Fibroblast of skin of scalp (primary cell): Measurements from ENCODE around the gene SCLT1.
A peak's percentile ranks its signal among the peaks of the same experiment; 100 is the strongest.

Experiments used
- DNase-seq: peaks from one replicate; pipeline ENCODE4 v3.0.0-alpha.2; 2013

SCLT1 gene

DNA sequence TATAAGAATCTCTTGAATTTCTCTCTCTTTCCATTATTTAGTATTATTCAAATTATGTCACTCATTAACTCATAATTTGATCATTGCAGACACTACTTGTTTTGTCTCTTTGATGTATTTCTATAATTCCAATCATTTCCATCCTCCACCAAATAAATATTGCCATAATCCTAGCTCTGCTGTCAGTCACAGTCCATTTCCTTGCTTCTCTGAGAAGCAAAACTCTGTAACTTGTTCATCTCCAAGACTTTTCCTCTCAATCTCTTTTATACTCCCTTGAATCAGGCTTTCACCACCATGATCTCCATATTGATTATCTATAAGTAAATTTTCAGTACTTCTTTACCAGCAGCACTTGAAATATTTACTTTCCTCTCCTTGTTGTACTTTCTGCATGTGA is 135.9 kb downstream of the SCLT1 start:
- DNase-seq = no peak

GRCh38 chr4:128955751-128956150 is 137.6 kb downstream of the SCLT1 start:
- no peak for DNase-seq

DNA sequence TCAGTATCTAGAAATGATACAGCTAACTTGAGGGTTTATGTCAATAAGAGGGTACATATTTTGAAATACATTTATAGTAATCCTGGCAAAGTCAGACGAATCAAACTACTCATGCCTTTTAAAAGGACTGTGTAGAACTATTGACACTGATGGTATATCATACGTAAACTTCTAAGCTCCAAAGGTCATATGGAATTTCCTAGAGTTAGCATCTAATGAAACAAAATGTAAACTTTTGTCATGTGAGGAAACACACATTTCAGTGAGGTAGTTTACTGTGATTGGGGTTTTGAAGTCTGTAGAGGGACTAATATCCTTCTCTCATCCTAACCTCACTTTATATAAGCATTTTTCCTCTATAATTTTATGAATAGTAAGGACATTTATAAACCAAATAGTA is 138.4 kb downstream of the SCLT1 start:
- DNase-seq = no peak

DNA sequence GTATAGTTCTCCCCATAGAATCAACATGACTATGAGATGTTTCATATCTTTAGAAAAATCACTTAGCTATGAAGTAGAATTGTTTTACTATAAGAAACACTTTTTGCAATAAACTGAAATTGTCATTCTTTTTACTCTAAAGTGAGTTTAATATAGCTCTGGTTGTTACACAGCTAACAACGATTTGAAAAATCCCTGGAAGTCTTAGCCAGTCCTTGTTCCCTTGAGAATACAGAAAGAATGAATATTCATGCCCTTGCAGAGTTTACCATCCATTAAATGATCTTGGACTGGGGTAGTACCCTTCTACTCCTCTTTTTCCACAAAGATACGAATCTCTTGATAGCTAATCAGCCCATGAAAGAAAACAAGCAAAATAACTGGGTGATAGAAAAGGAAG is 142.0 kb downstream of the SCLT1 start:
- peak; percentile 38 for DNase-seq

DNA sequence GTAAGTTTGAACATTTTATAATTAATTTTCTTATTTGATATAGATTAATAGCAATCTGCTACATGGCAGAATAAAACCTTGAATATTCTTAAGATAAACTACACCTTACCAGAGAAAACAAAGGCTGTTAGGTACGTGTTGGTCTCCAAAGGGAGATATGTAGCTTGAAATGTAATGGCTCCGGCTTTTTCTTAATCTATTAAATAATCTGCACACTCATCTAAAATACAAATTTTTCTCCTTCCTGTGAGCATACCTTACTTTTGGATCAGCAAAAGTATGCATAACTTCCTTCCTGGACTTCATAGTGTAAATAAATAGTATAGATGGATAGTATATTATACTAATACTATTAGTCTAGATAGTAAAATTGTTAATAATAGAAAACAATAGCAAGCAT is 142.5 kb downstream of the SCLT1 start:
- DNase-seq = no peak

DNA sequence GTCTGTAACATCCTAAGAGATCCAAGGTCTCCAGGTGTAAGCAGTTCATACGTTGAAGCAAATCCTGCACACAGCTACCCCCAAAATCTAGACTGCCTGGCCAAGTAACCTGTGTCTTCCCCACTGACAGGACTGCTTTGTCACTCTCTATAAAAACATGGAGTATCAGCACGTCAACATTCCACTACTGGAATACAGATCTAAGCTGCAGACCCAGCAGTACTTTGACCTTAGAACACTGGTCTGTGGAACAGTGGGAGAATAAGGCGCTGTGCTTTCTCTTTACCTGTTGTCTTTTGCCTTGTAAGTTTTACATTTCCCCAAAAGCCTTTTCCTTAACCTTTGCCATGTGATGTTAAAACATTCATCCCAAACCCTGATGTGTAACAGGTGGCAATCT is 146.4 kb downstream of the SCLT1 start:
- no peak for DNase-seq

DNA sequence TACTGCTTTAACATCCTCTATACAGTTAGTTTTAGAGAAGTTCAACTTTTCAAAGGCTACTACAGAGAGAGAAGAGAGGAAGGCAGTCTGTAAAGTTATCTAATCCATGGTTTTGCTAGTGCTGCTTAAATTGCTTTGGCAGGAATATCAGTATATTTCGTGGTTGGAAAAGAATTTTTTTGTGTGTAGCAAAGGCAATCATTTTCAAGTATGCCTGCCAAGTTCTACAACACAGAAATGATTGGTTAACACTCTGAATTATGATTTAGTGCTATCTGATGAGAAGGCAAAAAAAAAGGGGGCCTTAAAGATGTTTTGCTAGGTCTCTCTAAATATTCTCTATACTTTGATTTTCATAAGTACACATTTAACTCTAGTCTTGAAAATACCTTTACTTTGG is 150.7 kb downstream of the SCLT1 start:
- peak; percentile 29 for DNase-seq

- DNase-seq = peak; percentile 33
These were observed 152.4 kb downstream of the SCLT1 start for GRCh38 chr4:128940971-128941370.

GRCh38 chr4:128930051-128930450 is 163.3 kb downstream of the SCLT1 start:
- DNase-seq = no peak

DNA sequence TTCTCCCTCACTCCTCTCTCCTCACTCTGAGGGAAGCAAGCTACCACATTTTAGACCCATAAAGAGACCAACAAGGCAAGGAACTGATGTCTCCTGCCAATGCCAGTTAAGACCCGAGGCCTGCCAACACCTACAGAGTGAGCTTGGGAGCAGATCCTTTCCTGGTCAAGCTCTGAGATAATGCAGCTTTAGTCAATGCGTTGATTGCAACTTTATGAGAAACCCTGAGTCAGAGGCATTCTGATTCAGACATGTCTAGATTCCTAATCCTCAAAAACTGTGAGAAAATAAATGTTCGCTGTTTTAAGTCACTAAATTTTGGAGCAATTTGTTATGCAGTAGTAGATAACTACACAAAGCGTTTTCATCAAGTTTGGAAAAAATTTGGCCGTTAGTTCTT is 168.4 kb downstream of the SCLT1 start:
- peak; percentile 3 for DNase-seq

DNA sequence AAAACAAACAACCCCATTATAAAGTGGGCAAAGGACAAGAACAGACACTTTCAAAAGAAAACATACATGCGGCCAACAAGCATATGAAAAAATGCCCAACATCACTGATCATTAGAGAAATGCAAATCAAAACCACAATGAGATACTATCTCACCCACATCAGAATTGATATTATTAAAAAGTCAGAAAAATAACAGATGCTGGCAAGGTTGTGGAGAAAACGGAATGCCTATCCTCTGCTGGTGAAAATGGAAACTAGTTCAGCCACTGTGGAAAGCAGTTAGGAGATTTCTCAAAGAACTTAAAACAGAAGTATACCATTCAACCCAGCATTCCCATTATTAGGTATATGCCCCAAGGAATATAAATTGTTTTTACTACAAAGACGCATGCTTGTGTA is 171.4 kb downstream of the SCLT1 start:
- DNase-seq = no peak

- no peak for DNase-seq
These were observed 175.6 kb downstream of the SCLT1 start for GRCh38 chr4:128917781-128918180.

DNA sequence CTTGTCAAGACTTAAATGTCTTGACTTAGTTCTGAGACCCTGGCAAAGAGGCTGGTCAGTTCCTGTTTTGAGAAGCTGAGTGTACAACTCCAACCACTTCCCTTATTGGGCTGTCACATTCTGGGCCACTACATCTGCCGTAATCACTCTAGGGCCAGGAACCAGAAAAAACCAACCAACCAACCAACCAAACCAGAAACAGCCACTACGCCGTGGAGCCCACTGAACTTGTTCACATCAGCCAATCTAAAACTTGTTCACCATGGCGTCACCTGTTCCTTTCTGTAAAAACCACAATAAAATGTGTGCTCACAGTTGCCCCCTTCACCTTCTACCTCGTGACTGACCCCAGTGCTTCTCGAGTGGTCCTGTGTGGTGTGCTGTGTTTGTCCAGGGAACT is 176.5 kb downstream of the SCLT1 start:
- no peak for DNase-seq

DNA sequence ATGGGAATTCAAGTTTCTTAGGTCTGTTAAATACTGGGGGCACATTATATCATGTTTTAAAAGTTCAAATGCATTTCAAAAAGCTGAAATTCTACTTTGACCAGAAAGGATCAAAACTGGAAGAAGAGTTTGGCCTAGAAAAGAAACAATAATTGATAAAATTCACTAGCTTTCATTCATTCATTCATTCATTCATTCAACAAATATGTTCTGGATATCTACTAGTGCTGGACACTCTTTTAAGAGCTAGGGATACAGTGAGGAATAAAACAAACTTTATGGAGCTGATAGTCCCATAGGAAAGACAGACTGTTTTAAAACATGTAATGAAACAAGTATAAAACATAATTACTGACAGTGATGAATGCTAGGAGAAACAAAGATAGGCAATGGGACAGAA is 177.8 kb downstream of the SCLT1 start:
- no peak for DNase-seq

GRCh38 chr4:128913228-128913627 is 180.1 kb downstream of the SCLT1 start:
- DNase-seq = no peak

- no peak for DNase-seq
These were observed 184.6 kb downstream of the SCLT1 start for GRCh38 chr4:128908735-128909134.

DNA sequence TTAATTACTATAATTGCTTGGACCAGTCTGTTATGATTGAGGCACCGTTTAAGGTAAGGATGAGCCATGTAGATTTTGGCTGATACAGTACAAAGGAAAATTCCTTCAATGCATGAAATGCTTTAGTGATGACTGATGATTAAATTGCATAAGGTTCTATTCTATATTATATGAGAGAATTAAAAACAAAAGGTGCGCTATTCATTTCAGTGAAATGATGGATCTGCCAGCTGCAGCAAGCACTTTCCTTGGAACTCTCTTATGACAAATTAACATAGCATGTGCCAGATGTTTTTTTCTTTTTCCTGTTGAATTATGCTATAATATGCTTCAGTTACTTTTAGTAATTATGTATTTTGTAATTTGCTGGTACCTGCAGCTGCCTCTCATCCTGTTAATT is 185.4 kb downstream of the SCLT1 start:
- DNase-seq = no peak

DNA sequence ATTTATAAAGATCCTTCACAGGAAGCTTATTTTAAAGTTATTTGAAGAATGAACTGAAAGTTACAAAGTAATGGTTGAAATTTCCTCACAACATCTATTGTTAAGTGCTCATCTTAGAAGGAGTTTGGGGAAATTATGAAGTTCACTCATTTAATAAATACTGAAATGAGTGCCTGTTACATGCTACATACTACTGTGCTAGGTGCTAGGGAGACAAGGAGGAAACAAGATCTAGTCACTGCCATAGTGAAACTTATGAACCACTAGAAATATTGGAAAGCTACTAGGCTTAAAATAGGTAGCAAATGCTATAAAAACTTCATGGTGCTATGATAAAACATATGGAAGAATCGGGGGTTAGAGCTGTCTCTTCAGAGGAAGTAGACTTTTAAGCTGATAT is 186.8 kb downstream of the SCLT1 start:
- no peak for DNase-seq

DNA sequence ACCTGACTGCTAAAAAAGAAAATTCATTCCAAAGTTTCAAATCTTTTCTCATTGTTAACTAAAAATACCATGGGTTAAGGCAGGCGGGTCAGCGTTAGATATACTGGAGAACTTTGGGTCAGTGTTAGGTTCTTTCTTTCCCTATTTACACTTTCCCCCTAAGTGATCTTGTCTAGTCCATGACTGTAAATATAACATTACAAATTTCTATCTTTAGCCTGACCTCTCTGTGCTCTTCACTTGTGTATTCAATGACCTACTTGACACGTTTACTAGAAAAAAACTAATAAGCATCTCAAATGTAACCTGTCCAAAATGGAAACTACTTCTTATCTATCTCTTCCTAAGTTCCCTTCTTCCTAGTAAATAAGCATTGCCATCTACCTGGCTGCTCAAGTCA is 188.5 kb downstream of the SCLT1 start:
- no peak for DNase-seq

- no peak for DNase-seq
These were observed 212.7 kb downstream of the SCLT1 start for GRCh38 chr4:128880662-128881061.

DNA sequence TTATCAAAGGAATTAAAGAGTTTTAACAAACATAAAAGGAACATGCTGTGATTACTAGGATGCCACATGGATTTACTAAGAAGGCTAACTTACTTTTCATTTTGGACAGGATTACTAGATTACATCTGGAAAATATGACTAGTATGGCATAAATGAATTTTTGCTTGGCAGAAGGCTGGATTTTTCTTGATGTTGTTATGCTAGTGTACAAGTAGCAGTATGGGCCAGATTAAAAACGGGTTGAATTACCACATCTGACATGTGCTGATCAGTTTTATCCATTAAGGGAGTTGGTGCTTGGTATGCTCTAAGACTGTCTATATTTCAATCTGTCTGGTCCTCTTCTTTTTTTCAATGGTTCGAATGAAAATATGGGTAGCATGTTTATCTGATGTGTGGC is 213.4 kb downstream of the SCLT1 start:
- no peak for DNase-seq

- no peak for DNase-seq
These were observed 214.1 kb downstream of the SCLT1 start for GRCh38 chr4:128879283-128879682.

DNA sequence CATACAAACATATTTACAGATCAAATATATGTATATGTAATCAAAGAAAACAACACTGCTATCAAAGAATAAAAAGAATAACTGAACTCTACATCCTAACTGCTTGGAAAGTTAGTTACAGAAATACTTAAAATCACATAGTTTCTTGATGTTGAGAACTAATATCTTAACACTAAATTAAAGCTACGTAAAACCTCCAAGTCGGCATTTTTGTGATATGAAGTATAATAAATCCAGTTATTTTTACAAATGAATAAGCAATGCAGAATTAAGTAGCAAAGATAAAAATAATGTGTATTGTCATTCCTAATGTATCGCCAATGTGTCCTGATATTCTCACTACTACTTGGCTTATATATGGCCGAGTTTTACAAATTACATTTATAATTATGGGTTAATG is 215.4 kb downstream of the SCLT1 start:
- DNase-seq = no peak

DNA sequence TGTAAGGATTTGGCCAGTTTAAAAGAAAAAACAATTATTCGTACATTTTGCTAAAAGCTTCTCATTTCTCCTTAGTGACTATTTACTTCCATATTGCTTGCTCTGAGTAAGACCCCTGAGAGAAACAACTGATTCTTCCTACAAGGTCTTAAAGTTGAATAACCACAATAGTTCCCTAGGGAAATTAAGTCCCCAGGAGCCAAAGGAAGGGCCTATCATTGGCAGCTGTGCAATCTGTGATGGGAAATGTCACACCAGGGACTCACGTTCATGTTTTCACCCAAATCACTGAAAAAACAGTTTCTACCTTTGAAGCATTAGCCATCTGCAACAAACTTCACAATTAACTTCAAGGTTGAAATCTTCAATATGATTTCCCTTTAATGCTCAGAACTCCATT is 217.1 kb downstream of the SCLT1 start:
- DNase-seq = no peak

DNA sequence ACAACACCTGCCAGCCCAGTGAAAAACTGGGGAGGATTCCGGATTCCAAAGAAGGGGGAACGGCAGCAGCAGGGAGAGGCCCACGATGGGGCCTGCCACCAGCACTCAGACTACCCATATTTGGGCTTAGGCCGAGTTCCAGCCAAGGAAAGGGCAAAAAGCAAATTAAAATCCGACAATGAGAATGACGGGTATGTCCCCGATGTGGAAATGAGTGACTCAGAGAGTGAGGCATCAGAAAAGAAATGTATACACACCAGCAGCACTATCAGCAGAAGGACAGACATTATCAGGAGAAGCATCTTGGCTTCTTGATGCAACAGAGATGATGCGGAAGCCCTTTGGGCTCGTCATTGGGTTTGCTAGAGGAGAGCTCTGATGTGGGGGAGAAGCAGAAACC is 221.4 kb downstream of the SCLT1 start:
- peak; percentile 60 for DNase-seq
